ENCODE measurements around the gene EVC2. TPM values are rescaled to one million over a fixed set of nuclear protein-coding genes. Genes with fewer than 3 reads are reported as not detected.

EVC2 gene
- total and polyA plus RNA-seq, 3 experiments from 2014 or later, result 0.84 to 1.3 (median 0.92) TPM

GRCh38 chr4:5527211-5527610 lies 181.1 kb downstream of the EVC2 start:
- no peaks in the 10 kb centered on the region for H3K27me3 ChIP-seq (ENCODE audit: insufficient read depth, low read length, poor library complexity, severe bottlenecking)
- Mint-ChIP-seq H3K36me3 (no peaks in the 10 kb centered on the region), H3K4me1 (no peaks in the 10 kb centered on the region), H3K27ac (no peak overlapping the region), H3K27me3 (no peaks in the 10 kb centered on the region), H3K4me3 (no peak overlapping the region), H3K9me3 (peaks cover 0 to 3% (median 0%) of the 10 kb centered on the region in 5 donors)
- DNase-seq, result no peak
- H3K4me1 ChIP-seq (ENCODE audit: insufficient read depth, low read length), result no peaks in the 10 kb centered on the region
- no peak overlapping the region for H3K4me3 ChIP-seq (ENCODE audit: low read length)
- ChIA-PET POLR2A (no interaction called here), CTCF (no interaction called here)
- H3K36me3 ChIP-seq (ENCODE audit: insufficient read depth, low read length), result no peaks in the 10 kb centered on the region
- H3K27ac ChIP-seq (ENCODE audit: low read depth, low read length), result no peak overlapping the region
- no peaks in the 10 kb centered on the region for H3K9me3 ChIP-seq (ENCODE audit: low read length)

GRCh38 chr4:5526080-5526846 lies 182.1 kb downstream of the EVC2 start:
- CTCF ChIA-PET, result no interaction called here
- H3K9me3 Mint-ChIP-seq, result no peaks in the 10 kb centered on the region
- no peaks in the 10 kb centered on the region for H3K27me3 ChIP-seq (ENCODE audit: insufficient read depth, low read length, poor library complexity, severe bottlenecking)

GRCh38 chr4:5524446-5525299 lies 183.7 kb downstream of the EVC2 start:
- Histone ChIP-seq H3K27me3 (ENCODE audit: insufficient read depth, low read length, poor library complexity, severe bottlenecking) (no peaks in the 10 kb centered on the region), H3K9me3 (ENCODE audit: low read length) (no peaks in the 10 kb centered on the region), H3K27ac (ENCODE audit: low read depth, low read length) (no peak overlapping the region), H3K4me1 (ENCODE audit: insufficient read depth, low read length) (no peaks in the 10 kb centered on the region), H3K4me3 (ENCODE audit: low read length) (no peak overlapping the region), H3K36me3 (ENCODE audit: insufficient read depth, low read length) (no peaks in the 10 kb centered on the region)
- Mint-ChIP-seq H3K4me1 (no peaks in the 10 kb centered on the region), H3K27ac (no peak overlapping the region), H3K36me3 (no peaks in the 10 kb centered on the region), H3K4me3 (no peak overlapping the region), H3K9me3 (peaks cover 0 to 4% (median 0%) of the 10 kb centered on the region in 5 donors), H3K27me3 (no peaks in the 10 kb centered on the region)
- ChIA-PET CTCF (no interaction called here), POLR2A (no interaction called here)
- no peak for DNase-seq

More at GRCh38 chr4:5526080-5526846, 182.1 kb downstream of the EVC2 start:
- Mint-ChIP-seq H3K4me1 (no peaks in the 10 kb centered on the region), H3K27me3 (no peaks in the 10 kb centered on the region), H3K36me3 (no peaks in the 10 kb centered on the region), H3K4me3 (no peak overlapping the region), H3K27ac (no peak overlapping the region)
- H3K36me3 ChIP-seq (ENCODE audit: insufficient read depth, low read length), result no peaks in the 10 kb centered on the region
- POLR2A ChIA-PET, result no interaction called here
- no peak overlapping the region for H3K4me3 ChIP-seq (ENCODE audit: low read length)
- no peak overlapping the region for H3K27ac ChIP-seq (ENCODE audit: low read depth, low read length)
- no peaks in the 10 kb centered on the region for H3K9me3 ChIP-seq (ENCODE audit: low read length)
- DNase-seq, result no peak
- H3K4me1 ChIP-seq (ENCODE audit: insufficient read depth, low read length), result no peaks in the 10 kb centered on the region

GRCh38 chr4:5517372-5517771 lies 191.0 kb downstream of the EVC2 start:
- H3K27ac ChIP-seq (ENCODE audit: low read depth, low read length), result no peak overlapping the region
- no peak for DNase-seq
- no peak overlapping the region for H3K4me3 Mint-ChIP-seq
- no peaks in the 10 kb centered on the region for H3K9me3 ChIP-seq (ENCODE audit: low read length)
- ChIA-PET POLR2A (no interaction called here), CTCF (no interaction called here)
- H3K9me3 Mint-ChIP-seq, result peaks cover 0 to 4% (median 0%) of the 10 kb centered on the region in 5 donors
- no peak overlapping the region for H3K27ac Mint-ChIP-seq
- H3K4me1 ChIP-seq (ENCODE audit: insufficient read depth, low read length), result no peaks in the 10 kb centered on the region
- H3K27me3 ChIP-seq (ENCODE audit: insufficient read depth, low read length, poor library complexity, severe bottlenecking), result no peaks in the 10 kb centered on the region
- no peaks in the 10 kb centered on the region for H3K36me3 ChIP-seq (ENCODE audit: insufficient read depth, low read length)
- no peaks in the 10 kb centered on the region for H3K27me3 Mint-ChIP-seq
- H3K4me3 ChIP-seq (ENCODE audit: low read length), result no peak overlapping the region
- H3K4me1 Mint-ChIP-seq, result no peaks in the 10 kb centered on the region
- H3K36me3 Mint-ChIP-seq, result no peaks in the 10 kb centered on the region

GRCh38 chr4:5515646-5516045 lies 192.7 kb downstream of the EVC2 start:
- Histone ChIP-seq H3K36me3 (ENCODE audit: insufficient read depth, low read length) (no peaks in the 10 kb centered on the region), H3K9me3 (ENCODE audit: low read length) (no peaks in the 10 kb centered on the region), H3K27ac (ENCODE audit: low read depth, low read length) (no peak overlapping the region), H3K27me3 (ENCODE audit: insufficient read depth, low read length, poor library complexity, severe bottlenecking) (no peaks in the 10 kb centered on the region), H3K4me3 (ENCODE audit: low read length) (no peak overlapping the region), H3K4me1 (ENCODE audit: insufficient read depth, low read length) (no peaks in the 10 kb centered on the region)
- ChIA-PET POLR2A (no interaction called here), CTCF (no interaction called here)
- Mint-ChIP-seq H3K4me1 (no peaks in the 10 kb centered on the region), H3K27me3 (no peaks in the 10 kb centered on the region), H3K9me3 (peaks cover 0 to 3% (median 0%) of the 10 kb centered on the region in 5 donors), H3K4me3 (no peak overlapping the region), H3K36me3 (no peaks in the 10 kb centered on the region), H3K27ac (no peak overlapping the region)
- DNase-seq, result no peak

Other genes starting within 250 kb of the EVC2 start
- gene EVC, start 2.6 kb upstream of the EVC2 start, total RNA-seq, result 1 to 10 TPM; 1.6 to 2.3 TPM
- gene EVC, start 2.6 kb upstream of the EVC2 start, polyA plus RNA-seq, result 0.02 TPM
- gene CRMP1, start 184.5 kb upstream of the EVC2 start, total RNA-seq, result not detected
- gene CRMP1, start 184.5 kb upstream of the EVC2 start, polyA plus RNA-seq, result 0.10 TPM